CD4-positive, alpha-beta T cell treated with Interleukin-4 for 1 hour (primary cell): ENCODE results near the gene PRSS36.
A peak's percentile ranks its signal among the peaks of the same experiment; 100 is the strongest.
"Not testable (repeated sequence)": the region's sequence is repeated elsewhere in the genome, so short reads cannot be mapped to it uniquely, and the experiment has no call there.

Experiments
- DNase-seq, 2 donors: peaks; one replicate each; pipeline ENCODE4 v3.0.0-alpha.2; 2020 to 2022

Gene PRSS36

DNA sequence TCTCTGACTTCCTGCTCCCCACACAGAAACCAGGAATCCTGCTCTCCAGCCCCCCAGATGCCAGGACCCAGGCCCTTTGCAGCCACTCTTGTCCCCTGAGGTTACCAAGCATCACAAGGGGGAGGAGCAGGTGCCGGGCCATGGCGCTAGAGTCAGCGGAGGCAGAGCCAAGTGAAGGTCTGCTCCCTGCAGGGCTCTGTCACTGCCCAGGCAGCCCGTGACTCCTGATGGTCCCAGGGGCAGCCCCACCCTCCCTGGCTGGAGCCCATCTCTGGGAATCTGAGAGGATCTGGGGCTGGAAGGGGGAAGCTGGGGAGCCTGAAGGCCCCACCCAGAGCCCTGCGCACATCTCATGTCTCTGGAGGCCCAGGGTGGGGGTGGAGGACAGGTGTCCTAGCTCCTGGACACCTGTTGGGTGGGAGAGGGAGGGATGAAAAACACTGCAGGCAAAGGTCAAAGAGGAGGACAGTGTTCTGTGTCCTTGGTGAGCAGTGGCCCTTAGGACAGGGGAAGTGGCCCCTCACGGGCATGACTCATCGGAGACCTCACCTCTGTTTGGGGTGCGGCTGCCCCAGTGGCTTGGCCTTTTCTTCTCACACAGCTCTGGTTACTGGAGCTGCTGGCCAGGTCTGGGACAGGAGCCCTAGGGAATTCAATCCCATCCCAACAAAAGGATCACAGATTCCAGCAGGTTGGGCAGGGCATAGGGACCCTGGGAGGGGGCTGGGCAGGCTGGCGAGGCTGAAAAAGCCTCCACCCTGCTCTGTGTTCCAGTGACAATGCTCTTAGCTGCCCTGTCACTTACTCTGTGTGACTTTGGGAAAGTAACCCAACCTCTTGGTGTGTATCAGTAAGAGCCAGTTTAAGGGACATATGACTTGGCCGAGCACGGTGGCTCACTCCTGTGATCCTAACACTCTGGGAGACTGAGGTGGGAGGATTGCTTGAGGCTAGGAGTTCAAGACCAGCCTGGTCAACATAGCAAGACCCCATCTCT, at the start of gene PRSS36:
Gene PRSS36, minus strand, starts transcription at position 173 of the 997 bp plus-strand sequence. Its CDS starts 31 bp downstream, at position 142.
- peak in 1 of 2 donors; percentile 20 for DNase-seq

DNA sequence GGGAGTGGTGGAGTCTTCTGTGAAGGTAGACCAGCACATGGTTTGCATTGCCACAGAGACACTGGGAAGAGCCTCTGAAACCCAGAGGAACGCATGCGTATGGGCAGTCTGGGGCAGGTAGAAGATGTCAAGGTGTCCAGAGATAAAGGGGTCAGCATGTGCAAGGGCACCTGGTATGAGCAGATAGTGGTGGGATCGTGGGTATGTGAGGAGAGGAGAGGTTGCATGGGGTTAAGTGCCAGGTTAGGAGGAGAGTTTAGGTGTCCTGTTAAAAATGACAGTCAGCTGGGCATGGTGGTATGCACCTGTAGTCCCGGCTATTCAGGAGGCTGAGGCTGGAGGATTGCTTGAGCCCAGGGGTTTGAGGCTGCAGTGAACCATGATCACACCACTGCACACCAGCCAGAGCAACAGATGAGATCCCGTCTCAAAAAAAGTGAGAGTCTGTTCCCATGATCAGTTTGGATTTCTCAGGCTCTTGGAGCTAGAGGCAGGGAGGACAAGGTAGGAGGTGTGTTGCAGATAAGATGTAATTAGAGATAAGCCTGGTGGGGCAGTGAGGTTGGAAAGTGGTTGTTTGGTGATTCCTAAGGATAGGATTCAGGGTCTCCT, 49.7 kb upstream of the PRSS36 start:
- DNase-seq: no peak

DNA sequence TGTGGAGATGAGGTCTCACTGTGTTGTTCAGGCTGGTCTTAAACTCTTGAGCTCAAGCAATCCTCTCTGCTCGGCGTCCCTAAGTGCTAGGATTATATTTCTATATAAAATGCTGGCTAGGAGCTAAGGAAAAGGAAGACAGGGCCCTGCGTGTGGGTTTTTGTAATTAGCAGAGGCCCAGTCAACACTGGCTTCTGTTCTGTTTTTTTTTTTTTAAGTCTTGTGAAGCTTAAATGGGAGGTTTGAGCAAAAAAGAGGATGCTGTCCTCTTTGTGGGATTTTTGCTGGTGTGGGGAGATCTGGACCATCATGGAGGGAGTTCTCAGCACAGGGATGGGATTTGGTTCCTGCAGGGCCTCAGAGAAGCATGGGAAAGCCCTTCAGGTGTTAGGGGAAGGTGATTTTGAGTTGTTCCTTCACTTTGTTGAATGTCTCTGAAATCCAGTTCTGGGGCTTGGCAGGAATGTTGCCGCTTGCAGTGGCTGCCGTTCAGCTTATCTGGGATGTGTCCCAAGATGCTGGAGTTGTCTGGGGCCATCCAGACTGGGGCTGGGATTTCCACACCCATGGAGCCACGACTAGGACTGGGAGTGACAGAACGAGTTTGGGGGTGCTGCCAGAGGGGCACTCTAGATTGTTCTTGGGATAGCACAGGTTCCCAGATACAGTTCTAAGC, 48.5 kb upstream of the PRSS36 start:
- no peak for DNase-seq

DNA sequence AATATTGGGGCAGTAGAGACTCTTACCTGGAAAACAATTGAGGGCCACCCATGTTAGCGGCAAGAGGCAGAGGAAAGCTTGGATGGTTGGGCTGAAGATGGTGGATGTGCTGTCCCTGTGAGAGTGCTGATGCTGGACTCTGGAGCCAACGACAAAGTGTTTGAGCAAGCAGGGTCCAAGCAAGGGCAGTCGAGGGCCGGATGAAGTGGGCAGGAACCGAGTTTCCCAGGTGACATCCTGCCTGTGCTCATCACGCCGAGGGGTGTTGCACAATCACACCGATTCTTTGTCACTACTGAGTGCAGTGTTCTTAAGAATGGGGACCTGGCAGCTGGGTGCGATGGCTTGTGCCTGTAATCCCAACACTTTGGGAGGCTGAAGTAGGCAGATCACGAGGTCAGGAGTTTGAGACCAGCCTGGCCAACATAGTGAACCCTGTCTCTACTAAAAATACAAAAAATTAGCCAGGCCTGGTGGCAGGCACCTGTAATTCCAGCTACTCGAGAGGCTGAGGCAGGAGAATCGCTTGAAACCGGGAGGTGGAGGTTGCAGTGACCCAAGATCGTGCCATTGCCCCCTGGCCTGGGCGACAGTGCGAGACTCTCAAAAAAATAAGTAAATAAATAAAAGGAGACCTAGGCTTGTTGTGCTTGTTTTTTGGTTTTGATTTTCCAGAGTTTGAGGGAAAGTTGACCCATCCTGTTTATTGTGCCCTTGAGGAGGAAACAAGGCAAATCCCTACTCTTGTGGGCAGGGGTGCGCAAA, 46.6 kb upstream of the PRSS36 start:
- no peak for DNase-seq

DNA sequence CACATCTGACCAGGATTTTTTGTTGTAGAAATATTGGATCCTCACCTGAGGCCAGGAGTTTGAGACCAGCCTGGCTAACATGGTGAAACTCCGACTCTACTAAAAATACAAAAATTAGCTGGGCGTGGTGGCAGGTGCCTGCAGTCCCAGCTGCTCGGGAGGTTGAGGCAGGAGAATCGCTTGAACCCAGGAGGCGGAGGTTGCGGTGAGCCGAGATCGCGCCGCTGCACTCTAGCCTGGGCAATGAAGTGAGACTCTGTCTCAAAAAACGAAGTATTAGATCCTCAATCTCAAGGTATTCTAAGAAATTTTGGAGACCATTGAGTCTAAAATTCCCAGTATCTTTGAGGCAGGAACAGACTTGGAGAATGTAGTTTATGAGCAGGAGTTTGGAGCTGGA, 46.0 kb upstream of the PRSS36 start:
- DNase-seq: not testable (repeated sequence)

DNA sequence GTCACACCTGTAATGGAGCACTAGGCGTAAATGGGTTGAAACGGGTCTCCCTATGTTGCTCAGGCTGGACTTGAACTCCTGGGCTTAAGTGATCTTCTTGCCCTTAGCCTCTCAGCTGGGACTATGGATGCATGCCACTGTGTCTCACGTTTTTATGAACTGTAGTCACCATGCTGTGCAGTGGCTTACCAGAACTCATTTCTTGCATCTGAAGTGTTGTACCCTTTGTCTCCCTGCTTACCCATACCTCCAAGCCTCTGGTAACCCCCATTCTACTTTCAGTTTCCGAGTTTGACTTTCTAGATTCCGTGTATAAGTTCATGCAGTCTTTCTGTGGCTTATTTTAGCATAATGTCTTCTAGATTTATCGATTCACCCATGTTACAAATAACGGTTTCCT, 45.0 kb upstream of the PRSS36 start:
- no peak for DNase-seq

DNA sequence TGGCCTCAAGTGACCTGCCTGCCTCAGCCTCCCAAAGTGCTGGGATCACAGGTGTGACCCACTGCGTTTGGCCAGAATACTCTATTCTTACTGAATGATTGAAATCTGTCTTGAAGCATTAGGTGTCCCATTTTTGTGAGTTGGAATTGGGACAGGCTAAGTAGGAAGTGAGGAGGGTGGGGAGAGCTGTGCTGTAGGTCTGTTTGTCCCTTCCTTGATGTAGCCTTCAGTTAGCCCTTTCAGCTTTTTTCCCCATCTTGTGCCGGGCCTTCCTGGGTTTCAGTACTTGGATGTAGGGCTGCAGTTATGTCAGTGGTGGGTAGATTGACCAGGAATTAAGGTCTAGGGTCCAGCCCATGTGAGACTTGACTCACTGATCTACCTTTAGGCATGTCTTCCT, 44.0 kb upstream of the PRSS36 start:
- DNase-seq: no peak

DNA sequence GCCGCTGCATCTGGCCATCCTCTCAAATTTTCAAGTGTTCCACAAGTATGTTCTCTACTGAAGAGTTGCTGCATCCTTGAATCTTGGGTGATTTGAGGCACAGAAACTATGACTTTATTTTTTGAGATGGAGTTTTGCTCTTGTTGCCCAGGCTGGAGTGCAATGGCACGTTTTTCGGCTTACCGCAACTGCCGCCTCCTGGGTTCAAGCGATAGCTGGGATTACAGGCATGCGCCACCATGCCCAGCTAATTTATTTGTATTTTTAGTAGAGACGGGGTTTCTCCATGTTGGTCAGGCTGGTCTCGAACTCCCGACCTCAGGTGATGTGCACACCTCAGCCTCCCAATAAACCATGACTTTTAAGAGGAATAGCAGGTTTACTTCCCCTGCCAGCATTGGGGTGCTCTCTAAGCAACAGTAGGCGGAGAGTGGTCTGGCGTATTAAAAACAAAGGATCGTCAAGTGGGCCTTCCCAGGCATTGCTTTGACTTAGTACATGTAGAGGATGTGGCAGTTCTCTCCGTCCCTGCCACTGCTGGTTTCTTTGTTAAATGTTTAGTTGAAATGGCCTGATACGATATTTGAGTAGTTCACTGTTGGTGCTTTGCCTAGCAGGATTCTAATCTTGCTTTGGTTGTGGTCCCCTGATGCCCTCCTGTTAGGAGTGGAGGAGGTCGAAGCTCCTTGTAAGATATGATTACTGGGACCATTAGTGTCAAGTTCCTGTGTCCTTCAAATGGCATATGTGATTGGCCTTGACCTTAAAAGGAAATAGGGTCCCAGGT, 43.2 kb upstream of the PRSS36 start:
- no peak for DNase-seq

DNA sequence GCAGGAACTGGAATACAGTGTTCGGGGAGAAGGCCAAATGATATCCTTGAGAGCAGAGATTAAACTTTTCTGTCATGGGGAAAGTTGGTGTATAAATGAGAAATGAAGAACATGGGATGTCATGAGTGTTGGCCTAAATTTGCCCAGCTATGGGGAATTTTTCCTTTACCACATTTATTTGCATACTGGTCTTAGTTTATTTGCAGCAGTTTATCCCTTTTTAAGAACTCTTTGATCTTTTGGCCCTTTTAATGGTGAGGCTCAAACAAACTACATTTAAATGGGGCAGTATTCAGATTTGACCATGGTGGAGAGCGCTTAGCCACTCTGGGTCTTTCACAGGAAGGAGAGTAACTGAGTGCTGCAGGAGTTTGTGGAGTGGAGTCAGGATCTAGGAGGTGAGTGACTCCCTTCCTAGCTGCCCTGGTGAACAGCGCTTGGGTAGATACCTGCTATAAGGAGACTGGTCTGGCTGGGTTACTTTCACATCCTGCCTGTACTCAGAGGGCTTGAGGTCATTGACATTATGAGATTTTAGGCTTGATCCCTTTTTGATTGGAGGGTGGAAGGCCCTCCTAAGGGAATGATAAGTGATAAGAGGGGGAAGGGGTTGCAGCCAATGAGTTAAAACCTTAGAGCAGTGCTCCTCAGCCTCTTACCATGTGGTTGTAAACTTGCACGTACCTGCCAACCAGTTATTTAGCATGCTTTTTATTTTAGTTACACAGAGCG, 42.0 kb upstream of the PRSS36 start:
- DNase-seq: no peak

DNA sequence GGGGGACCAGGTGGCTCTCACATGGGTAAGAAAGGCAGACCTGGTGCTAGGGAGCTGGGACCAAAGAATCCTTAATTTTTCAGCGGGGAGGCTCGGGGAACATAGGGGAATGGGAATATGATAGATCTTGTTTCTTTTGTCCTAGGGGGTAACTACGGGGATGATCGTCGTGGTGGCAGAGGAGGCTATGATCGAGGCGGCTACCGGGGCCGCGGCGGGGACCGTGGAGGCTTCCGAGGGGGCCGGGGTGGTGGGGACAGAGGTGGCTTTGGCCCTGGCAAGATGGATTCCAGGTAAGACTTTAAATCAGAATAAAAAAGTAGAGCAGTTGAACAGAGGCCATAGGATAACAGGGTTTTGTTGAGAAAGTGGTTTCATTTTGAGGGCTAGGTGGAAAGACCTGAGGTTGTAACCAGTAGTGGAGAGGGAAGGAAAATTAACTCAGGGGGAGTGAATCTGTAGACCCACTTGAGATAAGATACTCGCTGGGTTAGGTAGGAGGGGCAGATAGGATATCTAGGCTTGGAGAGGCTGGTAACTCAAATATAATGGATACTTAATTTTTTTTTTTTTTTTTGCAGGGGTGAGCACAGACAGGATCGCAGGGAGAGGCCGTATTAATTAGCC, 41.1 kb upstream of the PRSS36 start:
- DNase-seq: no peak

DNA sequence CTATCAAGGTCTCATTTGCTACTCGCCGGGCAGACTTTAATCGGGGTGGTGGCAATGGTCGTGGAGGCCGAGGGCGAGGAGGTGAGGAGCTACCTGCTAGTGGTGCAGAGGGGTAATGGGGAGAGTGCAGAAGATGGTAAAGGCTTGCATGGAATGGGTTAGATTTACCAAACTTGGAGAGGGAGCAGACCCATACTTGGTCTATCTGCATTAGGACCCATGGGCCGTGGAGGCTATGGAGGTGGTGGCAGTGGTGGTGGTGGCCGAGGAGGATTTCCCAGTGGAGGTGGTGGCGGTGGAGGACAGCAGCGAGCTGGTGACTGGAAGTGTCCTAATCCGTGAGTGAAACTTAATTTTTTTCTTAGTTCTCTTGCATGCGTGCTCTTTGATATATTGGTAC, 40.2 kb upstream of the PRSS36 start:
- no peak for DNase-seq

DNA sequence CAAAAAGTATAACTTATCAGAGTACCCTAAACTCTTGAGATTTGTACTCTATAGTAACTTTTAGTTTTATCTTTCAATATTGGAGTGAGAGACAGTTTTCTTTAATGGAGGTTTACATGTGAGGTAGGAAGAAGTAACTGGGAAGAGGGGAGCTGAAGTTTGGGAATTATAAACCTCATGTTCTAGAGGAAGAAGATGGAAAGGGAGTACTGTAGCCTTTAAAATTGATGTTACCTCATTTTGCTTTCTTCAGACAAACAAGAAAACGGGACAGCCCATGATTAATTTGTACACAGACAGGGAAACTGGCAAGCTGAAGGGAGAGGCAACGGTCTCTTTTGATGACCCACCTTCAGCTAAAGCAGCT, 39.5 kb upstream of the PRSS36 start:
- DNase-seq: no peak

DNA sequence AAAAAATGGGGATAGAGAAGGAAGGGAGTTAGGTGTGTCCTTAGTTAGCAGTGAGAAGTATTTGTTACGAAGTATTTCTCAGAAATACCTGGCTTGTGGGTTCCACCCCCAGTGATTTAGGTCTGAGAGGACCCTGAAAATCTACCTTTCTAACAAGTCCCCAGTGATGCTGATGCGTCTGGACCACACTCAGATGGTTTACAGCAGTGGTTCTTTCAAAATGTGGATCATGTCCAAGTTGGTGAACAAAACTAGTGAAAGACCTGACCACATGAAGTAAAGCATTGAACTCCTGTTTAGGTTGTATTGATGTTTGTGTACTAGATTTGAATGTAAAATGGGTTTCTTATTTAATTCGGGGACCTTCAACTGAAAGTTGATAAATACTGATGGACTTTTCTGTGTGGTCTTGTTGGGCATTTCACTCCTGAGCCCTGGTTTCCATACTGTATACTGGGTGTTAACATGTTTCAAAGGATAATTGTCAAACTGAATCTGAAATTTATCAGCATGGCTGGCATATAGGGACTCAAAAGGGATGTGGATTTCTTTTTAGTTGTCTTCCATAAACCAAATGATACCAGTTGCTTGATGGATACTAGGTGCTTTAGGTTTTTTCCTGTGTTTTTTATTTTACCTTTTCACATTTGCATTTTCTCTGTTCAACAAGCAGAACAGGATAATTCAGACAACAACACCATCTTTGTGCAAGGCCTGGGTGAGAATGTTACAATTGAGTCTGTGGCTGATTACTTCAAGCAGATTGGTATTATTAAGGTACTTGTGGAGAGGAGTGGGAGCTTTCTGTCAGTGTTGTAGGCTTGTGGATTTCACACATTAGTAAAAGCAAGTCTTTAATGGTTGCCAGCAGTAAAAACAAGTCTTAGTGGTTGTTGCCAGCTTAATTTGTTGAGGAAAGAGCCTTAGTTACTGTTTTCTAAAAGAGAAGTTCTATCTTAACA, 38.9 kb upstream of the PRSS36 start:
- DNase-seq: no peak

DNA sequence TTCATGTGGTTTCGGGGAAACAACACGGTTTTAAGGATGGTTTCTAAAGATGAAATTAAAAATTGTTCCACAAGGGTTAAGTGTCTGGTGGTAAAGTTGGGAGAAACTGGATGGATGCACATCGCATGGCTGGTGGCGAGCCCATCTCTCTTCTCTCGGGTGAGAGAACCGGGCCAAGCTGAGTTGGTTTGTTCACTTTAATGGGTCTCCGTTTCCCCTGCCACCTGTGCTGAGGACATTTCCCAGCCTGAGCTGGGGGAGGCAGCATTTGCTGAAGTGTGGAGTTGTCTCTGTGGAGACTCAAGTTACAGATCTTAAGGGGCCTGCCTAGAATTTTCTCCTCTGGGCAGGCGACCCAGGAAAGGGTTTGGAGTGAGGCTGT, 37.9 kb upstream of the PRSS36 start:
- DNase-seq: no peak

DNA sequence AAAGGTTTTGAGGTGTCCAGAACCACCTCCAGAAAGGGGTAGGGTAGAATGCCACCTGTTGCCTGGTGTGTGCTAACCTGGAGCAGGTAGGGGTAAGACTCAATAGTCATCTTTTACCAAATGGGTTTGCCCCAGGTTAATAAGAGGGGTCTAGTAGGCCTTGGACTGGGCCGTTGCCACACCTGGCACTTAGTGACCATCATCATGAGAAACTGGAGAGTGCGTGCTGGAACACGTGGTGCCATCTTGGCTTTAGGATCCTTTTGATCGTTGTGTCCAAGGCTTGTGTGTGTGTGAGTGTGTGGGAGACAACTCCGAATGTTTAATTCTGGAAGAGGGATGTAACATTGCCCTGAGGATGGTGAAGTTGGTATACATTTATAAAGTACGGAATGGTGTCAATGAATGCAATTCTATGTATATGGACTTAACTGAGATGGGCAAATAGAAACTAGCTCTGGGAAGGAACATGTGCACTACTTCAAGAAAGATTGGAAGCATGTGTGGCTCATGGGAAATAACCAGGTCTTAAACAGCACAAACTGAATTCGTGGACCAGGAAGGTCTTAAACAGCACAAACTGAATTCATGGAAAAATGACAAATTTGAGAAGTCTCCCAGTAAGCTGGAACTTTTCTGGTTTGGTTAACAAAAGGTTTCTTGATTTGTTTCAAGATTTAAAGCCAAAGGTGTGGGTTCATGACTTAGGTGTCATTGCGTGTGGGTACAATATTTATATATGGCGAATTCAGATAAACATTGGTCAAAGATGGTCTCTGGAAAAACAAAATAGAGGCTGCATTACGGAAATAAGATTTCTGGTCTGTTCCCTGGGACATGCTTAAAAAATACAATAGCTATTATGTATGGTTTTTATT, 37.3 kb upstream of the PRSS36 start:
- DNase-seq: no peak

DNA sequence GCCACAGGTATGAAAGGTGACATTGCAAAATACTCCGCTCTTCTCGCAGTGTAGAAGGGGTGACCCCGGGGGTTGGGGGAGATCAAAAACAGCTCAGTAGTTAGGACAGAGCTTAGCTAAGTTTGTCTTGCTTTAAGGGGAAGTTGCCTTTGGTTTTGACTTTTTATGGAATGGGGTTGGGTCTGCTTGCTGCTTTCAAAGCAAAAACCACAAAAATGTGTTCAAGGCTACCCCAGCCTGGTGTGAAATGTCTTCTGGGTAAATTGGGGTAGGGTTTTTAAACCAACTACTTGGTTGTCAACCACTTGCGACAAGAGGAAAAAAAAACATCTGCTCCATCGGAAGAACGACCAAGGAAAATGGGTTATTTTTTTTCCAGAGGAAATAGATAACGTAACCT, 36.3 kb upstream of the PRSS36 start:
- DNase-seq: no peak

DNA sequence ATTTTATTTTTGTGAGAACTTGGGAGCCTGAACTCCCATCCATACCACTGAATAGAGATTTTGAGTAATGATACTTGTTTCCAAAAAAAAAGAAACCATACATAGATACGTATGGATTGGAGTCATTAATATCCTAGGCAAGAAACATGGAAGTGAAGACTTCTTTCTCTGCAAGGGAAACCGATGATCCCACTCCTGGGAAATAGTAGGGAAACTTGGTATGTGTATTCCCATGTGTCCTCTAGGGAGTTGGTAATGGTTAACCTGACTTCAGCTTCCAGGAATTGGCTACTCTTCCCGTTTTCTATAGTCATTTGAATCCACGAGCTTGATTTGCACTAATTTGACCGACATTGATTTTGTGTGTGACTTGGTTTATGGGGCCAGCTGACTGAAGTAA, 35.5 kb upstream of the PRSS36 start:
- no peak for DNase-seq

DNA sequence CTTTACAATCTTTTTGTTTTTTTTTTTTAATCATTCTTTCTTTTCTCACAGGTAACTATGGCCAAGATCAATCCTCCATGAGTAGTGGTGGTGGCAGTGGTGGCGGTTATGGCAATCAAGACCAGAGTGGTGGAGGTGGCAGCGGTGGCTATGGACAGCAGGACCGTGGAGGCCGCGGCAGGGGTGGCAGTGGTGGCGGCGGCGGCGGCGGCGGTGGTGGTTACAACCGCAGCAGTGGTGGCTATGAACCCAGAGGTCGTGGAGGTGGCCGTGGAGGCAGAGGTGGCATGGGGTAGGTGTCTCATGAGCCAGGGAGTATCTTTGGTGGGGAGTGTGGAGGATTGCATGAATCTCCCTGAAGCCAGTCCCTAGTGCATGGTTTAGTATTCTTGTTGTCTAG, 35.0 kb upstream of the PRSS36 start:
- no peak for DNase-seq
